Duodenal mucosa (tissue), 2 donors: ENCODE data around the gene KCNA2.

Source experiments
- H3K27ac ChIP-seq: one replicate; pipeline ENCODE4 v1.7.0; 2013; ENCODE audit warnings: low read depth, low read length
- H3K27me3 ChIP-seq, 2 donors: one replicate each; pipeline ENCODE4 v1.7.0; 2013; ENCODE audit warnings: low read length in 2 of 2, control low read depth in 1 of 2; ENCODE audit not compliant: insufficient read depth in 2 of 2, control insufficient read depth in 1 of 2
- H3K36me3 ChIP-seq, 2 donors: one replicate each; pipeline ENCODE4 v1.7.0; 2013; ENCODE audit warnings: low read length in 2 of 2, control low read depth in 1 of 2; ENCODE audit not compliant: insufficient read depth in 2 of 2, control insufficient read depth in 1 of 2
- H3K4me1 ChIP-seq, 2 donors: one replicate each; pipeline ENCODE4 v1.7.0; 2013; ENCODE audit warnings: low read length in 2 of 2, control low read depth in 1 of 2; ENCODE audit not compliant: insufficient read depth in 2 of 2, control insufficient read depth in 1 of 2
- H3K4me3 ChIP-seq, 2 donors: one replicate each; pipeline ENCODE4 v1.7.0; 2013; ENCODE audit warnings: low read length in 2 of 2, low read depth in 1 of 2
- H3K9ac ChIP-seq, 2 donors: one replicate each; pipeline ENCODE4 v1.7.0; 2013; ENCODE audit warnings: low read length in 2 of 2, low read depth in 1 of 2
- H3K9me3 ChIP-seq, 2 donors: one replicate each; pipeline ENCODE4 v1.7.0; 2013; ENCODE audit warnings: low read length in 2 of 2, control low read depth in 1 of 2; ENCODE audit not compliant: control insufficient read depth in 1 of 2

The KCNA2 gene

DNA sequence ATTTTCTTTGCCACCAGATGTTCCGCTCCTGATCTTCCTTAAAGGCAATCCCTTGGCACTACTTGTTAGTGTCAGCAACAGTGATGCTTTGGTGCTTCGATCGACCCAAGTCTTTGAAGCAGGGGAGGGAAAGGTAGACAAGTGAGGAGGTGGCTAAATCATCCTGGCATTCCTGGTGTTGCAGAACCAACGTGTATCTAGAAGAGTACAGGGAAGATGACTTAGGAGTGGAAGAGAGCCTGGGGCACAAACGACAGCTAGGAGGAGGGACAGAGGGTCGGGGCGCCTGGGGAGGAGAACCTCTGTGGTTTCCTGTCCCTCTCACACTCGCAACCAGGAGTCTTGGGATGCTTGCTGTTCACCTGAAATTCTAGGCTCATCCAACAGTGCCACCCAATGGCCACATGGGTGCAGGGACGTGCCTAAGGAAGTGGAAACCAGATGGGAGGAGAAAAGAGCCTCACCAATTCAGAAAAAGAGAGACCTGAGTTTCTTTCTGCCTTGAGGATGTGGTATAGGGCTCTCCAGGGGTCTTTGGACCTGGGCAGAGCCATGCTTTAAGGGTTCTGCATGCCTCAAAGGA lies 9.5 kb upstream of the KCNA2 start:
- Histone ChIP-seq H3K4me1 (peaks cover 17 to 23% of the 10 kb centered on the region in 2 donors), H3K9ac (no peak overlapping the region), H3K36me3 (no peaks in the 10 kb centered on the region), H3K9me3 (no peaks in the 10 kb centered on the region), H3K27me3 (peaks cover 16 to 21% of the 10 kb centered on the region in 2 donors), H3K4me3 (no peak overlapping the region), H3K27ac (no peak overlapping the region)

DNA sequence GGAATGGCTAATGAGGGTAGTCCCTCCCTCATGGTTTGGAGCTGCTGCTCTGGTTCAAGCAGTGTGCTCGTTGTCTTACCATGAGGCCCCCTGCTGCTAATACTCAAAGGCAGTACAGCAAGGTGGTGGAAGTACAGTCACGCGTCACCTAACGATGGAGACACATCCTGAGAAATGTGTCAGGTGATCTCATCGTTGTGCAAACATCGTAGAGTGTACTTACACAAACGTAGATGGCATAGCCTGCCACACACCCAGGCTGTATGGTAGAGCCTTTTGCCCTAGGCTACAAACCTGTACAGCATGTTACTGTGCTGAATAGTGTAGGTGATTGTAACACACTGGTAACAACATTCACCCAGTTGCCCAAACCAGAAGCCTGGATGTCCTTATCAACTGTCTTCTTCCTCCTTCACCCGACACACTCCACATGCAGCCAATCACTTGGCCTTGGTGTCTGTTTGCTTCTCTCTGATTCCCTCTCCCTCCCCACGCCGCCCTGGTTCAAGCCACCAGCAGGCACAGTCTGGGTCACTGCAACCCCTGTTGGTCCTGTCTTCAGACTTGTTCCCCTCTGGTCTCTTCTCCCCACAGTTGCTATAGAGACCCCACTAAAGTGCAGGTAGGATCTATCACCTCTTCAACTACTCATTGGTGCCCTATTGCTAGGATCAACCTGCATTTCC lies 6.0 kb upstream of the KCNA2 start:
- Histone ChIP-seq H3K4me1 (peaks cover 0 to 3% of the 10 kb centered on the region in 2 donors), H3K27me3 (peaks cover 28 to 35% of the 10 kb centered on the region in 2 donors), H3K4me3 (no peak overlapping the region), H3K9me3 (no peaks in the 10 kb centered on the region), H3K9ac (no peak overlapping the region), H3K27ac (no peak overlapping the region), H3K36me3 (no peaks in the 10 kb centered on the region)

DNA sequence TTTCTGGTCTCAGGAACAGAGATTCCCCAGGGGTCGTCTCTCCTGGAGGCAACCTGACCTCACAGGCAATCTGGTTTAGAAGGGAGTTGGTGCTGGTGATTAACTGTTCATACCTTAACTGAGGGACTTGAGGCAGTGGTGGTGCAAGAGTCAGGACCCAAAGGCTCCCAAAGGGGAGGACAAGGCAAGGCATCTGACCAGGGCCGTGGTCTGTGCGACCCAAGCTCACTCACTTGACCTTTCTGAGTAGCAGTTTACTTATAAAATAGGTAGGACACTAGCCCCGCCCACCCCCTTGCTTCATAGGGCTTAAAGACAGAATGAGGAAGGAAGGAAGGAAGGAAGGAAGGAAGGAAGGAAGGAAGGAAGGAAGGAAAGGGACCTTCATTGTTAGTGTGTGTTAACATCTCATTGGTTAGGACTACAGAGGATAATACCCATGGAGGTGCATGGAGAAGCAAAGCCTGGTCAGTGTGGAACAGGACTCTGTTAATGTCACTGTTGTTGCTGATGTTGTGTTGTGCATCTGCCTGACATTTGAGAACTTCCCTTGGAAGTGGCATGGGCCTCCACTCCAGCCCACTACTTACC lies 4.6 kb upstream of the KCNA2 start:
- H3K4me1 ChIP-seq: peaks cover 0 to 11% of the 10 kb centered on the region in 2 donors
- no peaks in the 10 kb centered on the region for H3K36me3 ChIP-seq
- peaks cover 39% of the 10 kb centered on the region in 2 donors for H3K27me3 ChIP-seq
- H3K9me3 ChIP-seq: no peaks in the 10 kb centered on the region
- H3K4me3 ChIP-seq: no peak overlapping the region
- H3K27ac ChIP-seq: no peak overlapping the region
- H3K9ac ChIP-seq: no peak overlapping the region

DNA sequence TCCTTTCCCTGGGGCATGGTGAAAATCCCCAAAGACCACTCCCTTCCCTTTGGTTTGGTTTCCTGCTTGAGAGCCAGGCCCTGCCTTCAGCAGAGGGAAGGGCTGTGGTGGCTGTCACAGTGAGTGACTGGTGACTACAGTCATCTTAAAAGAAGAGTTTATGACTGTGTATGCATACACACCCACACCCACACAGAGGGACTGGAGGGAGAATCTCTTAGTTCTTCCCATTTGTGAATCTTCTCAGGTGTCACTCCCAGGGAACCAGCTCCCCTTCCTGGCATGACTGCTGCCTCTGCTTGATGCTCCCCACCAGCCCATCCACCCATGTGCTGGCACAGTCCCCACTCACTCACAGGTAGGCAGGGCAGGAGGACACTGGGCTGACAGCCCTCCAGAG lies 3.9 kb upstream of the KCNA2 start:
- peaks cover 0 to 15% of the 10 kb centered on the region in 2 donors for H3K4me1 ChIP-seq
- no peaks in the 10 kb centered on the region for H3K9me3 ChIP-seq
- no peaks in the 10 kb centered on the region for H3K36me3 ChIP-seq
- no peak overlapping the region for H3K4me3 ChIP-seq
- H3K9ac ChIP-seq: no peak overlapping the region
- H3K27ac ChIP-seq: no peak overlapping the region
- peaks cover 45 to 46% of the 10 kb centered on the region in 2 donors for H3K27me3 ChIP-seq

DNA sequence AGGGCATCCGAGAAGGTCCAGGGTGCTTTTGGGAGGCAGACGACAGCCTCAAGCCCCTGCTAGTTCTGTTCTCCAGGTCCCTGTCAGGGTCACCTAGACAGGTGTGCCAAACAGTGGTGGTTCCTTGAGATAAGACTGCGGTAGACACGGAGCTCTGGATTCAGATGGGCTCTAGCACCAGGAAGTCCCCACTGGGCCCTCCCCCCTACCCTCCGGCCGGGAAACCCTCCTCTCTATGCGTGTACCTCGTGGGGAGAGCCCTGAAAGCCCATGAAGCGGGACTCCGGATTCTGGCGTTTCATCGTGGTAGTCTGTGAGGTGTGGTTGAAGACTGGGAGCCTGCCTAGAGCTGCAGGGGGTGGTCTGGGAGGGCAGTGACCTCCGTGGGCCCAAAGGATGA lies 2.1 kb upstream of the KCNA2 start:
- Histone ChIP-seq H3K4me3 (no peak overlapping the region), H3K9ac (no peak overlapping the region), H3K27me3 (peaks cover 49 to 60% of the 10 kb centered on the region in 2 donors)

DNA sequence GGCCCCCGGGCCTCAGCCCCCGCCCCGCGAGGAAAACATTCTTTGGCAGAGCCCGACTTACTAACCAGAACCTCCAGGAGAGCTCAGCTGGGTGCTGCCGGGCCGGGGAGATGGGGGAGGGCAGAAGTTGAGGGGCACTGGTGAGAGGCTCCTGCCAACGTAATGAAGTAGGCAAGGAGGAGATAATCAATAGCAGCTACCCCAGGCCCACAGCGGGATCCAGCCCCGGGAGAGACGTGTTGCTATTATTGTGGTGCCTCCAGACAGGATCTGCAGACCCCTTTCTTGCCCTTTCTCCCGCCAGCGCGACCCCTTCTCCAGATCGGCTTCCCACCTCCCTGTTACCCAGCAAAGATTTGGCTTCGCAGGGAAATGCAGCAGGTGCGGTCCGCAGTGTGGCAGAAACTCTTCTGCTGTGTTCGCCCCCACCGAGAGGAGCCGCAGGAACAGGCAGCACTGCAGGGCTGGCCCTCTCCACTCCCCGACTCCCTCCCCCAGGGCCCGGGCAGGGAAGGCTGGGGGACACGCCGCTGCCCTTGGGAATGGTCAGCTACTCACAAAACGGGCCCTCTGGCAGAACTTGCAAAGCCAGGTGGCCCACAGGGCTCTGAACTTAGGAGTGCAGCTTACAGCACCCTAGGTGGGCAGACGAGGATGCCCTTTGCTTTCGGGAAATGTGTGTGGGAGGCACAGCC lies 1.5 kb upstream of the KCNA2 start:
- H3K4me1 ChIP-seq: peaks cover 0 to 15% of the 10 kb centered on the region in 2 donors
- peak overlapping the region in 1 of 2 donors; percentile 1 for H3K4me3 ChIP-seq
- peaks cover 44 to 60% of the 10 kb centered on the region in 2 donors for H3K27me3 ChIP-seq
- H3K9ac ChIP-seq: no peak overlapping the region
- no peaks in the 10 kb centered on the region for H3K36me3 ChIP-seq
- no peak overlapping the region for H3K27ac ChIP-seq
- no peaks in the 10 kb centered on the region for H3K9me3 ChIP-seq

More for the DNA sequence above, 2.1 kb upstream of the KCNA2 start:
- Histone ChIP-seq H3K9me3 (no peaks in the 10 kb centered on the region), H3K4me1 (peaks cover 0 to 15% of the 10 kb centered on the region in 2 donors), H3K36me3 (no peaks in the 10 kb centered on the region), H3K27ac (no peak overlapping the region)

DNA sequence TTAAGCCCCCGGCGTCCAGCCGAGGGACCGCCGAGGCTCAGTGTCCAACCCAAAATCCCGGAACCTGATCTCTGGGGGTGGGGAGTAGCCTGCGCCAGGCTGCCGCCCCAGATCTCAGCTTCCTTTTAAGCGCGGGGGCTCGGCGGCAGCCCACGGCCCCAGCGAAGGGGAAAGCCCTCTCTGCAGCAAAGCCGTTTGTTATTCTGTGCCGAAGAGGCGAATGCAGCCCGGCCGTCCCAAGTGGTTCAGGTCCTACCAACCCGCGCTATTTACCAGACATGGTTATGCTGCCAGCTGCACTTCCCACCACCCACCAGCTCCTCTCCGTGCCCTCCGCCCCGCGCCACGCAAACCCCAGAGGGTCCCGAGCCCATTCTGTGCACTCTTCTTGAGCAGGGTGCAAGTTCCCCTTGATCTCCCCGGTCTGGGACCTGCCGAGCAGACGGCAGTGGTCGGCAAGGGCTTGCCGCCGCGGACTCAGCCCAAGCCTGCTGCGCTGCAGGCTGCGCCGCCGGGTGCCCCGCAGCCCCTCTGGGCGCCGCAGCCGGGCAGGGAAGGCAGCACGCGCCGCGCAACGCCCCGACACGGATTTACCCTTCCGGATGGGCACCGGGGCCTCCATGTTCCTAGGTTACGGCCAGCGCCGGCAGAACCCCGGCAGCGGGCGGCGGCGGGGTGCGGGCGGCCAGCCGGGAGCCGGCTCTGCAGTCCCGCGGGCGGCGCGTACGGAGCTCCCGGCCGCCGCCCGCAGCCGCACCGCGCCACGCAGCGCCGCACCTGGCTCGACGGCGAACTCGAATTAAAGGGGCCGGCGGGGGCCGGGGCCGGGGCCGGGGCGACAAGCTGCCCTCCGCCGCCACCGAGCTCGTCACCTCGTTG lies 738 bp upstream of the KCNA2 start:
- Histone ChIP-seq H3K4me3 (peak overlapping the region; percentile 56 to 72), H3K9me3 (no peaks in the 10 kb centered on the region), H3K27me3 (peaks cover 44 to 60% of the 10 kb centered on the region in 2 donors), H3K36me3 (no peaks in the 10 kb centered on the region), H3K27ac (no peak overlapping the region), H3K4me1 (peaks cover 0 to 15% of the 10 kb centered on the region in 2 donors), H3K9ac (no peak overlapping the region)

DNA sequence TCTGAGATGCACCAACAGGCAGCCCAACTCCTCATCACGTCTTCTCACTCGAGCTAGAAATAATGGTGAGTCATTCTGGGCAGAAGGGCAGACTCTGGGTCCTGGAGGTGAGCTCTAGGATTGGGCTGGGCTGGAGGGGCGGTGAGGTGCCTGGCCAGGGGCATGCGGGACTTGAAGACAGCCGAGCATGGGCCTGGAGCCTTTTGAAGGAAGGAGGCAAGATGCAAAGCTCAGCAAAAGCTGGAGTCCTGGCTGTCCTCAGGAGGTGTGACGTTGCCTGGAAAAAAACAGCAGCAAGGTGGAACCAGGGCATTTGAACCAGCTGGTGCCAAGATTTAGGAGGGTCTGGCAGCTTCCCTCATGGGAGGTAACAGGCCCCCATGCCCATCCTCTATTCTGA lies 712 bp downstream of the KCNA2 start:
- H3K27me3 ChIP-seq: peaks cover 47 to 60% of the 10 kb centered on the region in 2 donors
- H3K9ac ChIP-seq: no peak overlapping the region
- H3K27ac ChIP-seq: no peak overlapping the region
- no peaks in the 10 kb centered on the region for H3K9me3 ChIP-seq
- H3K4me1 ChIP-seq: peaks cover 0 to 15% of the 10 kb centered on the region in 2 donors
- H3K4me3 ChIP-seq: no peak overlapping the region
- no peaks in the 10 kb centered on the region for H3K36me3 ChIP-seq

DNA sequence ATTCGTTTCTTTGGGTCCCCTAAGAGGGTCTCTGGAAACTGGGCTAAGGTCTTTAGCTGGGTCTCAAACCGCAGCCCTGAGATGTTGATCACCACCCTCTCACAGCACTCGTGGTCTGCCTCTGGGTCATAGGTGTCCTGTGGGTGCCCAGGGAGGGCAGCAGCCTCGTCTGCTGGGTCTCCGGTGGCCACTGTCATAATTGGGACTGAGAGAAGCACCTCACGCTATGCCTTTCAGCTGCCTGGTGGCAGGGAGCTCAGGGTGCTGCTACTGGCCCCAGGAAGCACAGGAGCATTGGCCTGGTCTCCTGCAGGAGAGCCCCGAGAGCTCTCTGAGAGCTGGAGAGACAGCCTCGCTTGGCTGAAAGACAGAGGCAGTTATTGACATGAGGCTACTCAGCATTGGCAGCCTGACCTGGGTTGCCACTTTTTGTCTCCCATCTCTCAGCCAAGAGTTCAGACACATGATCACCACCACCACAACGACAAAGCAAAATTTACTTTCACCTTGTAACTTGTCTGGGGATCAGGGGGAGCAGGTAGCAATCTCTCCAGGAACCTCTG lies 1.5 kb downstream of the KCNA2 start:
- H3K27ac ChIP-seq: no peak overlapping the region
- no peaks in the 10 kb centered on the region for H3K36me3 ChIP-seq
- peaks cover 47 to 57% of the 10 kb centered on the region in 2 donors for H3K27me3 ChIP-seq
- H3K4me1 ChIP-seq: peaks cover 0 to 15% of the 10 kb centered on the region in 2 donors
- H3K4me3 ChIP-seq: no peak overlapping the region
- H3K9ac ChIP-seq: no peak overlapping the region
- no peaks in the 10 kb centered on the region for H3K9me3 ChIP-seq
